HepG2 (cell line): ENCODE data around the gene PSMD5. TPM values are rescaled to one million over a fixed set of nuclear protein-coding genes. Genes with fewer than 3 reads are reported as not detected.

Experiments
- ATAC-seq: fragments of 200-7000 bp; cut with Tn5 transposase; 3 replicates; pipeline ENCODE4 v1.9.1; 2020; ENCODE audit warnings: mild to moderate bottlenecking, moderate library complexity
- BruUV-seq: library from RNA; stranded (reverse); fragments of 400-500 nt; replicated peaks from 2 replicates; lab custom pipeline; 2021; lab: Mats Ljungman, UMichigan
- CTCF ChIA-PET: fragments of 300-600 bp; formaldehyde crosslinking; extraction: SDS; loops from one replicate; lab custom pipeline; 2021; ENCODE audit warnings: low total read pairs, inconsistent platforms, low intra/inter-chr PET ratio; lab: Yijun Ruan, JAX
- POLR2A ChIA-PET: fragments of 350-600 bp; sonication (Branson Sonifier 250); formaldehyde crosslinking; loops from one replicate; lab custom pipeline; 2020; ENCODE audit warnings: antibody characterized with exemption, inconsistent platforms; lab: Yijun Ruan, JAX
- DNase-seq: peaks from one replicate; pipeline ENCODE4 v3.0.0-alpha.2; 2015; ENCODE audit warnings: low spot score
- FAIRE-seq: peaks from 3 replicates; lab custom pipeline; 2011; peaks lifted over from hg19 to GRCh38; lab: Jason Lieb, UNC
- H2AFZ ChIP-seq: one replicate; pipeline ENCODE4 v1.6.1; 2011; ENCODE audit warnings: low read length, inconsistent platforms
- H3K27ac ChIP-seq: fragments of 300-600 bp; 3 replicates; pipeline ENCODE4 v1.8.0; 2011; ENCODE audit warnings: mixed run types, mild to moderate bottlenecking, mixed read lengths, low read length, inconsistent platforms; ENCODE audit not compliant: insufficient read depth; ENCODE audit errors: extremely low read length
- H3K27me3 ChIP-seq, 2 experiments: fragments of 200-600 bp in 1 of 2; 2 replicates in 1 of 2; 3 replicates in 1 of 2; pipeline versions ENCODE4 v1.6.0 to v1.8.0; 2011; ENCODE audit warnings: low read length in 2 of 2, mild to moderate bottlenecking in 2 of 2, moderate library complexity in 2 of 2, inconsistent platforms in 1 of 2; ENCODE audit not compliant: insufficient read depth in 2 of 2, control insufficient read depth in 1 of 2
- H3K36me3 ChIP-seq, 2 experiments: fragments of 200-600 bp in 1 of 2; replicated peaks in 1 of 2; 2 replicates in 1 of 2; 3 replicates in 1 of 2; pipeline versions ENCODE4 v1.5.1 to v1.8.0; 2011; ENCODE audit warnings: low read length in 2 of 2, inconsistent platforms in 1 of 2; ENCODE audit not compliant: insufficient read depth in 2 of 2, control insufficient read depth in 1 of 2
- H3K4me1 ChIP-seq: 2 replicates; pipeline ENCODE4 v1.5.1; 2012; ENCODE audit warnings: low read length, inconsistent platforms; ENCODE audit not compliant: insufficient read depth
- H3K4me2 ChIP-seq: 2 replicates; pipeline ENCODE4 v1.6.0; 2011; ENCODE audit warnings: low read depth, low read length, inconsistent platforms
- H3K4me3 ChIP-seq, 3 experiments: fragments of 200-600 bp in 1 of 3; sonication (generic), shearing (Covaris generic) in 1 of 3; replicated peaks in 1 of 3; 2 replicates each; pipeline ENCODE4 v1.5.1; 2011 to 2016; ENCODE audit warnings: low read length in 3 of 3, inconsistent platforms in 2 of 3, low read depth in 2 of 3, mild to moderate bottlenecking in 2 of 3, control low read depth in 1 of 3, mixed read lengths in 1 of 3; ENCODE audit not compliant: insufficient read depth in 1 of 3
- H3K79me2 ChIP-seq: one replicate; pipeline ENCODE4 v1.6.1; 2011; ENCODE audit warnings: low read length, inconsistent platforms; ENCODE audit not compliant: insufficient read depth
- H3K9ac ChIP-seq: 2 replicates; pipeline ENCODE4 v1.6.0; 2011; ENCODE audit warnings: mild to moderate bottlenecking, low read depth, low read length, inconsistent platforms; ENCODE audit not compliant: insufficient read depth
- H3K9me3 ChIP-seq: 2 replicates; pipeline ENCODE4 v1.5.1; 2012; ENCODE audit warnings: mild to moderate bottlenecking, low read length
- H4K20me1 ChIP-seq: 2 replicates; pipeline ENCODE4 v1.6.0; 2011; ENCODE audit warnings: inconsistent platforms, mild to moderate bottlenecking, low read length, moderate library complexity; ENCODE audit not compliant: insufficient read depth
- ATM ChIP-seq: fragments of 450-650 bp; IDR thresholded peaks from 2 replicates; pipeline ENCODE4 v1.7.1; 2017; ENCODE audit warnings: mild to moderate bottlenecking, borderline replicate concordance
- CTCF ChIP-seq: sonication (generic); formaldehyde crosslinking; IDR thresholded peaks from 2 replicates; pipeline ENCODE4 v1.5.0; 2020; ENCODE audit warnings: mild to moderate bottlenecking, missing genetic modification reagents, moderate library complexity
- ETV5 ChIP-seq: IDR thresholded peaks from 2 replicates; pipeline ENCODE4 v1.6.1; 2018; ENCODE audit warnings: missing biosample characterization, missing genetic modification reagents, inconsistent platforms, borderline replicate concordance
- FOXK2 ChIP-seq: fragments of 450-650 bp; IDR thresholded peaks from 2 replicates; pipeline ENCODE4 v1.6.1; 2016
- GABPA ChIP-seq, 2 experiments: IDR thresholded peaks; 2 replicates each; pipeline ENCODE4 v1.6.1; 2011 to 2016; ENCODE audit warnings: low read depth in 2 of 2, low read length in 1 of 2, missing biosample characterization in 1 of 2, missing genetic modification characterization in 1 of 2
- GMEB2 ChIP-seq: IDR thresholded peaks from 2 replicates; pipeline ENCODE4 v1.6.1; 2016; ENCODE audit warnings: missing biosample characterization, missing genetic modification reagents, low read depth
- GTF3A ChIP-seq: sonication (generic); formaldehyde crosslinking; conservative IDR thresholded peaks from 2 replicates; pipeline ENCODE4 v1.4.0; 2020; ENCODE audit warnings: mild to moderate bottlenecking, missing genetic modification reagents
- HIVEP1 ChIP-seq: sonication (generic); formaldehyde crosslinking; IDR thresholded peaks from 2 replicates; pipeline ENCODE4 v1.4.0; 2020; ENCODE audit warnings: mild to moderate bottlenecking, missing genetic modification reagents
- HMG20A ChIP-seq: IDR thresholded peaks from 2 replicates; pipeline ENCODE4 v1.6.1; 2016; ENCODE audit warnings: borderline replicate concordance
- MAFK ChIP-seq, 2 experiments: IDR thresholded peaks in 1 of 2; conservative IDR thresholded peaks in 1 of 2; 2 replicates each; pipeline ENCODE4 v1.6.1; 2011; ENCODE audit warnings: improper control_type of control experiment in 2 of 2, low read length in 2 of 2
- PAX8 ChIP-seq: sonication (generic); formaldehyde crosslinking; IDR thresholded peaks from 2 replicates; pipeline ENCODE4 v1.8.0; 2022; ENCODE audit warnings: mild to moderate bottlenecking, missing genetic modification reagents, borderline replicate concordance
- PLRG1 ChIP-seq: fragments of 450-650 bp; conservative IDR thresholded peaks from 2 replicates; pipeline ENCODE4 v1.6.1; 2016
- ZNF253 ChIP-seq: sonication (generic); formaldehyde crosslinking; IDR thresholded peaks from 2 replicates; pipeline ENCODE4 v1.8.0; 2022; ENCODE audit warnings: mild to moderate bottlenecking, missing genetic modification reagents, borderline replicate concordance
- WGBS: methylation state at CpG from one replicate; pipeline ENCODE4 v1.1.6; 2017; ENCODE audit warnings: low lambda C conversion rate; 5-methylcytosine and 5-hydroxymethylcytosine counted together
- in situ Hi-C: cut with HindIII; loops from 2 replicates; pipeline ENCODE4 v1.10.0; 2017; ENCODE audit warnings: low pct_unique_long_range_greater_than_20kb; ENCODE audit not compliant: extremely low pct_ligation_motif_present
- intact Hi-C: fragments of 100-400 bp; cut with micrococcal nuclease; formaldehyde crosslinking; loops from one replicate; pipeline ENCODE4 v1.10.0; 2022; ENCODE audit not compliant: unreplicated experiment
- polyA plus RNA-seq, 8 experiments: library from polyadenylated mRNA; depleted of rRNA in 3 of 8; stranded (reverse) in 7 of 8; unstranded in 1 of 8; fragments of >200 nt; fragmentation: Illumina TruSeq in 4 of 8; extraction: Trizol in 4 of 8; gene quantifications; 2 replicates each; pipeline versions ENCODE4 v1.2.1 to v1.2.3, GENCODE V29; 2011 to 2016; ENCODE audit warnings: low read depth in 4 of 8, missing spikeins in 1 of 8, mixed read lengths in 1 of 8; ENCODE audit not compliant: insufficient read depth in 1 of 8
- total RNA-seq, 5 experiments: library from RNA; depleted of rRNA; stranded (reverse); fragments of >200 nt; fragmentation: Illumina TruSeq; extraction: Trizol; gene quantifications; 2 replicates each; pipeline ENCODE4 v1.2.3, GENCODE V29; 2016; ENCODE audit warnings: low read depth in 1 of 5
- TF ChIP-seq, protein P1 (sequence below): sonication (generic); formaldehyde crosslinking; conservative IDR thresholded peaks from 2 replicates; pipeline ENCODE4 v1.8.0; 2022; ENCODE audit warnings: low read depth, missing genetic modification reagents

The PSMD5 gene
- total and polyA plus RNA-seq, 2 of the 13 experiments (the other 11 are each of a cell fraction or from before 2014, with no cell fraction given) = 12.7 to 18.1 TPM

- TF ChIP-seq HMG20A (CRISPR knock-in tag) (no peak), FOXK2 (no peak), GABPA (IDR thresholded peaks at IDR 0.05; ENCODE audit: low read depth, low read length) (no peak), GABPA (CRISPR knock-in tag; IDR thresholded peaks at IDR 0.05; ENCODE audit: low read depth) (no peak), GTF3A (no peak), ZNF253 (CRISPR knock-in tag) (no peak), HIVEP1 (CRISPR knock-in tag) (no peak), ATM (no peak)
- TF ChIP-seq, protein P1, sequence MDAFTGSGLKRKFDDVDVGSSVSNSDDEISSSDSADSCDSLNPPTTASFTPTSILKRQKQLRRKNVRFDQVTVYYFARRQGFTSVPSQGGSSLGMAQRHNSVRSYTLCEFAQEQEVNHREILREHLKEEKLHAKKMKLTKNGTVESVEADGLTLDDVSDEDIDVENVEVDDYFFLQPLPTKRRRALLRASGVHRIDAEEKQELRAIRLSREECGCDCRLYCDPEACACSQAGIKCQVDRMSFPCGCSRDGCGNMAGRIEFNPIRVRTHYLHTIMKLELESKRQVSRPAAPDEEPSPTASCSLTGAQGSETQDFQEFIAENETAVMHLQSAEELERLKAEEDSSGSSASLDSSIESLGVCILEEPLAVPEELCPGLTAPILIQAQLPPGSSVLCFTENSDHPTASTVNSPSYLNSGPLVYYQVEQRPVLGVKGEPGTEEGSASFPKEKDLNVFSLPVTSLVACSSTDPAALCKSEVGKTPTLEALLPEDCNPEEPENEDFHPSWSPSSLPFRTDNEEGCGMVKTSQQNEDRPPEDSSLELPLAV (CRISPR knock-in tag) = no peak
These were observed 30.8 kb upstream of the PSMD5 start (continued) for GRCh38 chr9:120873512-120873911.

DNA sequence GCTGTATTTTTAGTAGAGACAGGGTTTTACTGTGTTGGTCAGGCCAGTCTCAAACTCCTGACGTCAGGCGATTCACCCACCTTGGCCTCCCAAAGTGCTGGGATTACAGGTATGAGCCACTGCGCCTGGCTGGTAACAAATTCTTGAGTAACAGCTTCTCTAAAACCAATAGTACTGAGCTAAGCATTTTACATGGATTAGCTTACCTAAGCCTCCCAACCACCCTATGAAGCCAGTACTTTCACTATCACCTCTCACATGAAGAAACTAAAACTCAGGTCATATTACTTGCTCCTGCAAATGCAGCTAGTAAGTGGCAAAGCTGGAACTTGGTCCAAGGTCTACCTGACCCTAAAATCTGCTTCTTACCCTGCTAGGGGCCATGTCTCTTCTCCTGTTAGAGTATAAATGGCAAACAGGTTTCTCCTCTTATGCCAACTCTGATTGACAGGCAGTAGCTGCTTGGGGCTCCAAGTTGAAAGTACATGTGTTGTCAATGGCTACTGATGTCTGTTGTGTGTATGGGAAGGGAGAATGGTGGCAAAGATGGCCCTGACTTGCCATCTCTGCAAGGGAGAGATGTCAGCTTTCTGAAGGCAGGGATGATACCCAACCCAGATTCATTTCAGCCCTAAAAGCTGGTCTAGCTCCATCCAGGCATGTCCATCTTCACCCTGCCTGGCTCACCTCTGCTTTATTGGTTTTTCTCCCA is 30.2 kb upstream of the PSMD5 start:
- Histone ChIP-seq H3K4me1 (peaks cover 32% of the 10 kb centered on the region), H3K4me3 (no peak overlapping the region), H3K9me3 (no peaks in the 10 kb centered on the region), H3K27me3 (no peaks in the 10 kb centered on the region; a peak in 1 of 5 replicates), H3K36me3 (peaks cover 13 to 49% of the 10 kb centered on the region in 2 experiments; a peak in 4 of 5 replicates), H4K20me1 (no peaks in the 10 kb centered on the region), H3K27ac (no peak overlapping the region), H3K4me2 (no peak overlapping the region), H2AFZ (no peak overlapping the region), H3K79me2 (peaks cover 14% of the 10 kb centered on the region), H3K9ac (no peak overlapping the region)
- ChIA-PET CTCF (no interaction called here), POLR2A (no interaction called here)
- in situ Hi-C loops (no loop called here), intact Hi-C loops (no loop called here)
- peak in 1 of 2 experiments; percentile 46; a peak in 2 of 4 replicates for TF ChIP-seq MAFK (conservative IDR thresholded peaks at IDR 0.05 in 1 of 2, IDR thresholded peaks at IDR 0.05 in 1 of 2; ENCODE audit: low read length in 2 of 2)
- no peak for TF ChIP-seq PLRG1
- no peak for TF ChIP-seq PAX8
- no peak for TF ChIP-seq GMEB2
- no peak for TF ChIP-seq CTCF (CRISPR knock-in tag)
- no peak for TF ChIP-seq ETV5 (CRISPR knock-in tag)
- FAIRE-seq (no peak), DNase-seq (no peak), ATAC-seq (no peak)
- BruUV-seq = no TSS peak
- 100% methylated on average over 2 of the region's 3 CpGs for WGBS
